H1 (cell line): ENCODE measurements around the gene NRROS. TPM values are rescaled to one million over a fixed set of nuclear protein-coding genes. Genes with fewer than 3 reads are reported as not detected.

Experiments
- CTCF ChIA-PET: fragments of 300-600 bp; sonication (Branson Sonifier 250); formaldehyde crosslinking; loops from one replicate; lab custom pipeline; 2021; ENCODE audit not compliant: partially characterized antibody; lab: Charles Lee
- POLR2A ChIA-PET: fragments of 300-600 bp; sonication (Branson Sonifier 250); formaldehyde crosslinking; loops from one replicate; lab custom pipeline; 2021; ENCODE audit warnings: inconsistent platforms; ENCODE audit not compliant: partially characterized antibody; lab: Charles Lee
- DNase-seq, 2 experiments: peaks; one replicate each; pipeline versions ENCODE4 v3.0.0 to v3.0.0-alpha.2; 2010 to 2022; ENCODE audit warnings: low spot score in 2 of 2, low read depth in 1 of 2, mixed read lengths in 1 of 2
- FAIRE-seq: peaks from 2 replicates; lab custom pipeline; 2011; peaks lifted over from hg19 to GRCh38; lab: Jason Lieb, UNC
- H2AFZ ChIP-seq: 2 replicates; pipeline ENCODE4 v1.8.1; 2012; ENCODE audit warnings: low read length, inconsistent platforms
- H2AK5ac ChIP-seq: 2 replicates; pipeline ENCODE4 v1.6.1; 2013; ENCODE audit warnings: low read depth, low read length
- H2BK120ac ChIP-seq: replicated peaks from 2 replicates; pipeline ENCODE3; 2013; ENCODE audit warnings: low read depth, low read length, inconsistent platforms
- H2BK12ac ChIP-seq: 2 replicates; pipeline ENCODE4 v1.6.1; 2013; ENCODE audit warnings: low read depth, low read length
- H2BK15ac ChIP-seq: 2 replicates; pipeline ENCODE4 v1.6.1; 2013; ENCODE audit warnings: low read length
- H2BK20ac ChIP-seq: 2 replicates; pipeline ENCODE4 v1.6.1; 2013; ENCODE audit warnings: low read length
- H2BK5ac ChIP-seq: 2 replicates; pipeline ENCODE4 v1.6.1; 2013; ENCODE audit warnings: low read depth, low read length
- H3K14ac ChIP-seq: 2 replicates; pipeline ENCODE4 v1.6.1; 2013; ENCODE audit warnings: inconsistent platforms; ENCODE audit not compliant: insufficient read length
- H3K18ac ChIP-seq: 2 replicates; pipeline ENCODE4 v1.6.1; 2013; ENCODE audit warnings: low read length; ENCODE audit errors: extremely low read depth
- H3K23ac ChIP-seq: 2 replicates; pipeline ENCODE4 v1.6.1; 2013; ENCODE audit warnings: inconsistent platforms; ENCODE audit not compliant: insufficient read length
- H3K23me2 ChIP-seq: 2 replicates; pipeline ENCODE4 v1.6.1; 2013; ENCODE audit warnings: low read depth, low read length
- H3K27ac ChIP-seq: 2 replicates; pipeline ENCODE4 v1.6.1; 2011; ENCODE audit warnings: low read depth, low read length, inconsistent platforms
- H3K27me3 ChIP-seq, 4 experiments: replicated peaks in 1 of 4; 1 replicate in 1 of 4; 2 replicates in 3 of 4; pipeline versions ENCODE4 v1.6.1 to v1.8.1; 2011 to 2013; ENCODE audit warnings: low read length in 3 of 4, mild to moderate bottlenecking in 3 of 4, inconsistent platforms in 2 of 4, mixed read lengths in 2 of 4, moderate library complexity in 1 of 4; ENCODE audit not compliant: control insufficient read depth in 3 of 4, insufficient read depth in 3 of 4; ENCODE audit errors: extremely low read depth in 1 of 4
- H3K36me3 ChIP-seq, 4 experiments: 2 replicates each; pipeline versions ENCODE4 v1.6.1 to v1.8.1; 2011 to 2013; ENCODE audit warnings: mild to moderate bottlenecking in 4 of 4, low read length in 3 of 4, moderate library complexity in 2 of 4, control low read depth in 1 of 4, inconsistent platforms in 1 of 4; ENCODE audit not compliant: insufficient read depth in 4 of 4, control insufficient read depth in 2 of 4
- H3K4ac ChIP-seq: replicated peaks from 2 replicates; pipeline ENCODE3; 2013; ENCODE audit warnings: low read length, low read depth, mixed read lengths, inconsistent platforms; ENCODE audit not compliant: insufficient read length
- H3K4me1 ChIP-seq, 4 experiments: replicated peaks in 1 of 4; 1 replicate in 1 of 4; 2 replicates in 3 of 4; pipeline versions ENCODE4 v1.6.1 to v1.8.1; 2011 to 2013; ENCODE audit warnings: low read length in 3 of 4, inconsistent platforms in 2 of 4, mixed read lengths in 1 of 4; ENCODE audit not compliant: insufficient read depth in 4 of 4, control insufficient read depth in 3 of 4
- H3K4me2 ChIP-seq, 2 experiments: 2 replicates each; pipeline versions ENCODE4 v1.6.1 to v1.8.1; 2011 to 2013; ENCODE audit warnings: low read depth in 2 of 2, low read length in 2 of 2, control low read depth in 1 of 2, inconsistent platforms in 1 of 2, mild to moderate bottlenecking in 1 of 2; ENCODE audit not compliant: insufficient read depth in 1 of 2
- H3K4me3 ChIP-seq, 4 experiments: fragments of 200-600, 300-600 bp in 1 of 4; sonication (generic), shearing (Covaris generic), sonication (Bioruptor Twin) in 1 of 4; 2 replicates each; pipeline versions ENCODE4 v1.5.1 to v1.8.1; 2011 to 2016; ENCODE audit warnings: low read length in 4 of 4, low read depth in 3 of 4, control low read depth in 2 of 4, inconsistent platforms in 2 of 4, mild to moderate bottlenecking in 2 of 4, mixed read lengths in 1 of 4, moderate library complexity in 1 of 4; ENCODE audit not compliant: insufficient read depth in 2 of 4; ENCODE audit errors: extremely low read depth in 1 of 4
- H3K56ac ChIP-seq: replicated peaks from 2 replicates; pipeline ENCODE3; 2013; ENCODE audit warnings: low read depth, mild to moderate bottlenecking, mixed read lengths, low read length, inconsistent platforms; ENCODE audit not compliant: insufficient read length
- H3K79me1 ChIP-seq: 2 replicates; pipeline ENCODE4 v1.6.1; 2013; ENCODE audit warnings: low read depth, low read length, control low read depth
- H3K79me2 ChIP-seq, 2 experiments: 2 replicates each; pipeline versions ENCODE4 v1.6.1 to v1.8.1; 2012 to 2013; ENCODE audit warnings: low read length in 2 of 2, mild to moderate bottlenecking in 2 of 2, inconsistent platforms in 1 of 2; ENCODE audit not compliant: insufficient read depth in 2 of 2, control insufficient read depth in 1 of 2
- H3K9ac ChIP-seq, 4 experiments: replicated peaks in 1 of 4; 1 replicate in 1 of 4; 2 replicates in 3 of 4; pipeline versions ENCODE4 v1.6.1 to v1.8.1; 2011 to 2013; ENCODE audit warnings: low read depth in 3 of 4, low read length in 3 of 4, control low read depth in 2 of 4, mild to moderate bottlenecking in 2 of 4, moderate library complexity in 2 of 4, inconsistent platforms in 1 of 4; ENCODE audit errors: extremely low read depth in 1 of 4
- H3K9me3 ChIP-seq, 2 experiments: 2 replicates each; pipeline versions ENCODE4 v1.6.1 to v1.8.1; 2012 to 2013; ENCODE audit warnings: mild to moderate bottlenecking in 2 of 2, moderate library complexity in 2 of 2, control low read depth in 1 of 2, inconsistent platforms in 1 of 2, low read depth in 1 of 2, low read length in 1 of 2, mixed read lengths in 1 of 2; ENCODE audit not compliant: insufficient read depth in 2 of 2
- H4K20me1 ChIP-seq, 2 experiments: replicated peaks in 1 of 2; 2 replicates each; pipeline versions ENCODE3 to v1.8.1; 2011 to 2013; ENCODE audit warnings: inconsistent platforms in 2 of 2, low read length in 2 of 2, mild to moderate bottlenecking in 1 of 2; ENCODE audit not compliant: insufficient read depth in 2 of 2, control insufficient read depth in 1 of 2
- H4K5ac ChIP-seq: 2 replicates; pipeline ENCODE4 v1.6.1; 2013; ENCODE audit warnings: low read length, low read depth, mixed read lengths, inconsistent platforms; ENCODE audit not compliant: insufficient read length
- H4K8ac ChIP-seq: 2 replicates; pipeline ENCODE4 v1.8.0; 2013; ENCODE audit warnings: mild to moderate bottlenecking, moderate library complexity, low read length, inconsistent platforms; ENCODE audit not compliant: insufficient read depth; ENCODE audit errors: extremely low read depth
- H4K91ac ChIP-seq: replicated peaks from 2 replicates; pipeline ENCODE3; 2013; ENCODE audit warnings: low read length, mixed read lengths, inconsistent platforms; ENCODE audit not compliant: insufficient read length
- BCL11A ChIP-seq, 2 experiments: IDR thresholded peaks; one replicate each; pipeline ENCODE4 v1.6.1; 2011; ENCODE audit warnings: low read depth in 2 of 2, low read length in 2 of 2, mild to moderate bottlenecking in 2 of 2
- CREB1 ChIP-seq: IDR thresholded peaks from 2 replicates; pipeline ENCODE4 v1.6.1; 2012; ENCODE audit warnings: inconsistent platforms
- FOSL1 ChIP-seq: IDR thresholded peaks from 2 replicates; pipeline ENCODE4 v1.6.1; 2011; ENCODE audit warnings: mild to moderate bottlenecking, low read depth, low read length, moderate library complexity; ENCODE audit not compliant: insufficient read depth
- GTF2F1 ChIP-seq: IDR thresholded peaks from 2 replicates; pipeline ENCODE4 v1.6.1; 2012; ENCODE audit warnings: low read depth, low read length, improper control_type of control experiment, borderline replicate concordance
- NANOG ChIP-seq: IDR thresholded peaks from 2 replicates; pipeline ENCODE4 v1.6.1; 2011; ENCODE audit warnings: low read length, low read depth, mild to moderate bottlenecking, inconsistent platforms; ENCODE audit not compliant: insufficient read depth, poor library complexity, severe bottlenecking
- POLR2AphosphoS5 ChIP-seq: IDR thresholded peaks from 2 replicates; pipeline ENCODE4 v1.6.1; 2011; ENCODE audit warnings: low read depth, low read length
- RFX5 ChIP-seq: IDR thresholded peaks from 2 replicates; pipeline ENCODE4 v1.6.1; 2011; ENCODE audit warnings: low read depth, low read length, improper control_type of control experiment, borderline replicate concordance
- SIN3A ChIP-seq, 2 experiments: IDR thresholded peaks in 1 of 2; conservative IDR thresholded peaks in 1 of 2; 2 replicates each; pipeline ENCODE4 v1.6.1; 2011 to 2012; ENCODE audit warnings: low read length in 2 of 2, improper control_type of control experiment in 1 of 2, low read depth in 1 of 2, mild to moderate bottlenecking in 1 of 2
- SIX5 ChIP-seq: IDR thresholded peaks from 2 replicates; pipeline ENCODE4 v1.6.1; 2011; ENCODE audit warnings: mild to moderate bottlenecking, low read depth, low read length
- SUZ12 ChIP-seq: fragments of 200-600 bp; sonication (generic); IDR thresholded peaks from 2 replicates; pipeline ENCODE4 v1.6.1; 2012; ENCODE audit warnings: mild to moderate bottlenecking, inconsistent platforms, low read length, moderate library complexity, mixed read lengths
- TBP ChIP-seq: IDR thresholded peaks from 2 replicates; pipeline ENCODE4 v1.6.1; 2011; ENCODE audit warnings: low read depth, low read length, improper control_type of control experiment
- WGBS, 2 experiments: shearing (Covaris generic) in 1 of 2; methylation state at CpG; one replicate each; pipeline versions ENCODE4 v1.1.6 to v1.1.7; 2013 to 2015; ENCODE audit warnings: low lambda C conversion rate in 2 of 2, mixed read lengths in 2 of 2, inconsistent platforms in 1 of 2, low coverage in 1 of 2, missing lambda C conversion rate in 1 of 2; ENCODE audit not compliant: insufficient replicate concordance in 2 of 2, insufficient coverage in 1 of 2, insufficient read length in 1 of 2; ENCODE audit errors: extremely low coverage in 1 of 2, missing lambda C conversion rate in 1 of 2; 5-methylcytosine and 5-hydroxymethylcytosine counted together
- polyA plus RNA-seq, 7 experiments: library from polyadenylated mRNA; depleted of rRNA in 3 of 7; stranded (reverse) in 5 of 7; unstranded in 2 of 7; fragments of >200 nt in 5 of 7; fragments of 200-250 nt in 2 of 7; gene quantifications; 1 replicate in 5 of 7; 2 replicates in 1 of 7; 4 replicates in 1 of 7; pipeline versions ENCODE4 v1.2.1 to v1.2.3, GENCODE V29; 2011 to 2013; ENCODE audit warnings: missing spikeins in 2 of 7, mixed read lengths in 2 of 7
- total RNA-seq: library from RNA; stranded (reverse); fragmentation: NEBNext Ultra II Directional; extraction: Animal tissue kit (Norgen Biotek cat#: 25700); gene quantifications from 2 replicates; pipeline ENCODE4 v1.2.1, GENCODE V29; 2021

NRROS gene
- total and polyA plus RNA-seq, 2 of the 8 experiments (the other 6 are each of a cell fraction or from before 2014, with no cell fraction given), result 5.3 to 7.3 TPM

DNA sequence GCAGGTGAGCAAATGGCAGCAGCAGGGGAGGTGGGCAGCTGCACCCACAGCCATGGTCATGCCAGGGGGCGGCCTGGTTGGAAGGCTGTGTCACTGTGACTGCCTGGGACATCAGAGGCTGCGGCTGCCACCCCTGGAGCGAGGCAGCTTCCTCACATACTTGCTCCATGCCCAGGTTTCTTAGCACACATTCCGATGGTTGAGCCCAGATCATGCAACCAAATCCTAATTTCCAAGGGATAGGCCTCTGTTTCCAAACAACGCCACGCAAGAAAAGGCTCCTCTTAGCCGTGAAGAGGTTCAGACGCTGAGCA is 11.6 kb upstream of the NRROS start:
- no peak for FAIRE-seq
- no peak overlapping the region for H3K56ac ChIP-seq
- TF ChIP-seq TBP, result no peak
- no peak for TF ChIP-seq SIN3A (conservative IDR thresholded peaks at IDR 0.05 in 1 of 2, IDR thresholded peaks at IDR 0.05 in 1 of 2; ENCODE audit: low read depth in 1 of 2, low read length in 2 of 2)
- TF ChIP-seq SUZ12, result no peak
- no peak for TF ChIP-seq FOSL1
- no peak for TF ChIP-seq CREB1
- no peak for TF ChIP-seq SIX5
- TF ChIP-seq RFX5, result no peak
- no peak for TF ChIP-seq POLR2AphosphoS5
- no peak for TF ChIP-seq GTF2F1
- TF ChIP-seq BCL11A (IDR thresholded peaks at IDR 0.05; ENCODE audit: low read depth in 2 of 2, low read length in 2 of 2), result no peak
- no peak for TF ChIP-seq NANOG

More for the DNA sequence above, 11.6 kb upstream of the NRROS start:
- H3K4me3 ChIP-seq, result no peak overlapping the region
- no peak for DNase-seq
- H3K18ac ChIP-seq, result no peak overlapping the region
- H3K79me1 ChIP-seq, result no peaks in the 10 kb centered on the region
- H2BK12ac ChIP-seq, result no peak overlapping the region
- H3K36me3 ChIP-seq, result no peaks in the 10 kb centered on the region
- H3K14ac ChIP-seq, result no peak overlapping the region
- H4K8ac ChIP-seq, result no peak overlapping the region
- H3K4me1 ChIP-seq, result peaks cover 5 to 12% (median 7%) of the 10 kb centered on the region in 4 experiments
- H2AK5ac ChIP-seq, result no peak overlapping the region
- H3K4ac ChIP-seq, result no peak overlapping the region
- no peak overlapping the region for H4K5ac ChIP-seq
- no peak overlapping the region for H3K9ac ChIP-seq
- no peak overlapping the region for H4K91ac ChIP-seq
- no peaks in the 10 kb centered on the region for H3K79me2 ChIP-seq
- H3K23ac ChIP-seq, result no peak overlapping the region
- POLR2A ChIA-PET, result interaction anchor here (5.9 kb wide), 1 partner anchor 12 kb away, joined by 36 read pairs; the partner anchor contains the start of gene NRROS
- no peak overlapping the region for H2BK15ac ChIP-seq
- H2BK5ac ChIP-seq, result 0 out of 2 replicates have a peak overlapping the region, but pooled peaks have one; percentile 26
- no peaks in the 10 kb centered on the region for H3K9me3 ChIP-seq
- H4K20me1 ChIP-seq, result no peaks in the 10 kb centered on the region
- no peak overlapping the region for H2AFZ ChIP-seq
- no peak overlapping the region for H3K4me2 ChIP-seq
- WGBS, 2 experiments, result 93% methylated on average over 8 of the region's 8 CpGs; no CpG with 5 or more reads in 1 of the 2 experiments
- no peaks in the 10 kb centered on the region for H3K27me3 ChIP-seq
- H2BK120ac ChIP-seq, result no peak overlapping the region
- CTCF ChIA-PET, result interaction anchor here (0.7 to 0.9 kb wide), 2 partner anchors 64 to 66 kb away, joined by 3 read pairs; no protein-coding TSS in a partner anchor
- peaks cover 6% of the 10 kb centered on the region for H3K23me2 ChIP-seq
- H2BK20ac ChIP-seq, result no peak overlapping the region
- H3K27ac ChIP-seq, result no peak overlapping the region; the same call in 1 of the 2 replicates
